Ramos (cell line): ENCODE results near the gene PPP2R2C.

Source experiments
- in situ Hi-C: fragments of 300-500 bp; cut with MboI; formaldehyde crosslinking; loops from one replicate; pipeline ENCODE4 v1.14.3; 2022; ENCODE audit warnings: low sequenced_read_pairs; ENCODE audit not compliant: unreplicated experiment

PPP2R2C gene

GRCh38 chr4:6470502-6471306, 1.7 kb downstream of the PPP2R2C start:
- in situ Hi-C loops: no loop called here

- in situ Hi-C loops: no loop called here
These were observed 2.4 kb downstream of the PPP2R2C start for GRCh38 chr4:6469898-6470501.

DNA sequence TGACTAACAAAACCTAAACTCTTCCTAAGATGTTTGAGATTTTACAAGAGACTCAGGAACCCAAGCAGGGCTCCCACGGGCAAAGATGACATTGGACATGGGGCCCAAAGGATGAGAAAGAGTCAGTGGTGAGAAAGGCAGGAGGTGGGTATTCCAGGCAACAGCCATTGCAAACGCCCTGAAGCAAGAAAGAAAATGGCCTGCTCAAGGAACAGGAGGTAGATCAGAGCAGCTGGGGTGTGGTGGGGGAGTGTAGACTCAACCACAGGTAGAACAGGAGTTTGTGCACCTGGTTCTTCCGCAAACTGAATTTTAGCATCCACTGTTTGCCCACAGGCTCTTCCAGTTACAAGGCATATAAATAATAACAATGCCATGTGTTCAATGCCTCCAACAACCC, 3.3 kb downstream of the PPP2R2C start:
- in situ Hi-C loops: no loop called here

DNA sequence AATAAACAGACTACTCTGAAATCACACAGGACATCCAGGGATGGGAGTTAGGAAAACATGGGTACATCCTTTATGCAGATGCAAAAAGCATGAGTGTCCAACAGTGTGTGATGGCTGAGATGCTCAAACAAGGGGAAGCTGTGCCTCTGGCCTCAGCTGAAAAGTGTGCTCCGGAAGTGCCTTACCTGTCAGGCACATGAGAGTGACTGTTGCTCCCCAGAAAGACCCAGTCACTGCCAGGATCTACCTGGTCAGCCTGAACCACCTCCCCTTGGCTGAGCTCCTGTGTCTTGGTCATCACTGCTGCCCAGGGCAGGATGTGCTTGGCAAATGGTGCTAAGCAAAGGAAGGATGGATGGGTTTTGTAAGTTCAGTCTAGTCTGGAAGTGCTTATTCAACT, 4.0 kb downstream of the PPP2R2C start:
- in situ Hi-C loops: no loop called here

DNA sequence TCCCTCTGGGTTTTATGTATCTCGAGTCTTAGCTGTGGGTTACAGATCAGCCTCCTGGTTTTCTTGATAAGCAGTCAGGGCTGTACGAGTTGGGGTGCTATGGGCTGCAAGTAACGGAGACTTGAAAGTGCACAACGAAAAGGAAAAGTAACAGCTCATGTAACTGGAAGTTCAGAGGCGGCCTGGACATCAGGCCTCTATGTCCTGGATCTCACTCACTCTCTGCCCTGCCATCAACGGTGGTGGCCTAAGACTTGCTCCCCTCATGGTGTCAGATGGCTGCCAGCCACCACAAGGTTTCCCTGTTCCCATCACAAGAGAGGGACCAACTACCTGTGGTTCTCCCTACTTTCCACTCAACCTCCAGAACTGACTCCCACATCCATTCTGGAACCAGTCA, 4.8 kb downstream of the PPP2R2C start:
- in situ Hi-C loops: no loop called here

DNA sequence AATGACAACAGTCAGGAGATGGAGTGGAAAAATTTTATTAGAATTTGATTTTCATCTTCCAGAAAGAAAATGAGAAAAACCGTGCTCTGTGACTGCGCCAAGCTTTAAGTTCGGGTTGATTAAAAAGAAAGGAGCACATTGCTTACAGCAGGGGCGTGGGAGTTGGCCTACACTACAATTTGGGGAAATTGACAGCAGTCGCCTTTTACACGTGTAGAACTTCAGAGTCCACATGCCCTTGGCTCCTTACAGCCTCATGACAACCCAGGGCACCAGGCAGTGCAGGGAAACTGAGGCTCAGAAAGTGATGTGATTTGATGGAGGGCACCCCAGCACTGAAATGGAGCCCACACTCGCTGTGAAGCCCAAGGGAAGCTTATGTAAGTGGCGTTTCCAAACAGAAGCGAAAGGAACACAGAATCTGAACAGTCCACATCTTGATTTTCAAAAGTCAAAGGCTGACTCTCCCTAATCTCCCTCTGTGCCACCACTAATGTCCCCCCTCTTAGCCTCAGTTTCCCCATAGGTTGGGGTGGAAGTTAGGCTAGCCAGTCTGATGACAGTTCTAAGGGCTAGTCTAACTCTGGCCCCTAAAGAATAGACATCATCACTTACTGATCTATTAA, 5.5 kb downstream of the PPP2R2C start:
- in situ Hi-C loops: no loop called here

- in situ Hi-C loops: no loop called here
These were observed 6.5 kb downstream of the PPP2R2C start for GRCh38 chr4:6465955-6466354.

DNA sequence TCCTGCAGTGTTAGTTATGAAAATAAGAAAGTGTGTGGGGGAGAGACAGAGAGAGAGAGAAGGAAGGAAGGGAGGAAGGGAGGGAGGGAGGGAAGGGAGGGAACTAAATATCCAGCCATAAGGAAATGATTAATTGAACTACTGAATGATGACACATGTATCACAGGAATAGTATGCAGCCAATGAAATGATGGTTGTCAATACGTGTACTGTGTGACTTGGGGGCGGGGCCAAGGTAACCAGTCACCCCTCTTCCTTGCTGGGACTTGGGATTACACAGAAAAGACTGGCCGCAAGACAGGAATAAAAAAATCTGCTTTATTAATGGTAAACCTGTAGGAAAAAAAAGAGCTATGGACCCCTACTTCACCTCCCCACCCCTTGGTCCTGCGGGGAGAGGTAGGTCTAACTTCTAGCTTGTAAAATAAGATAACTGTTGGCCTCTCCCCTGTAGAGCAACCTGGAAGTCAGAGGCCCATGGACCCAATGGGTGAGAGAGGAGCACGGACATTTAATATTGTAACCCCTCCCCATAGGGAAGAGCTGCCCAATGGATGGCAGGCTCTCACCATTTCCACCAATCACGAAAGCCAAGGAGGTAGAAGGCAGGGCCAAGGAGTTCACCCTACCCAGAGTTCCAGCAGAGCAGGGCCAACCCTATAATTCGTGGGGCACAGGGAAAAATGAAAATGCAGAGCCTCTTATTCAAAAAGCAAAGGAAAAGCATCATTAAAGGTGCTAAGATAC, 7.4 kb downstream of the PPP2R2C start:
- in situ Hi-C loops: no loop called here

GRCh38 chr4:6463311-6464289, 8.8 kb downstream of the PPP2R2C start:
- in situ Hi-C loops: no loop called here

GRCh38 chr4:6461301-6462165, 10.9 kb downstream of the PPP2R2C start:
- in situ Hi-C loops: no loop called here

- in situ Hi-C loops: no loop called here
These were observed 11.5 kb downstream of the PPP2R2C start for GRCh38 chr4:6460876-6461275.

- in situ Hi-C loops: no loop called here
These were observed 13.9 kb downstream of the PPP2R2C start for GRCh38 chr4:6458528-6458927.

GRCh38 chr4:6456450-6456849, 16.0 kb downstream of the PPP2R2C start:
- in situ Hi-C loops: no loop called here

DNA sequence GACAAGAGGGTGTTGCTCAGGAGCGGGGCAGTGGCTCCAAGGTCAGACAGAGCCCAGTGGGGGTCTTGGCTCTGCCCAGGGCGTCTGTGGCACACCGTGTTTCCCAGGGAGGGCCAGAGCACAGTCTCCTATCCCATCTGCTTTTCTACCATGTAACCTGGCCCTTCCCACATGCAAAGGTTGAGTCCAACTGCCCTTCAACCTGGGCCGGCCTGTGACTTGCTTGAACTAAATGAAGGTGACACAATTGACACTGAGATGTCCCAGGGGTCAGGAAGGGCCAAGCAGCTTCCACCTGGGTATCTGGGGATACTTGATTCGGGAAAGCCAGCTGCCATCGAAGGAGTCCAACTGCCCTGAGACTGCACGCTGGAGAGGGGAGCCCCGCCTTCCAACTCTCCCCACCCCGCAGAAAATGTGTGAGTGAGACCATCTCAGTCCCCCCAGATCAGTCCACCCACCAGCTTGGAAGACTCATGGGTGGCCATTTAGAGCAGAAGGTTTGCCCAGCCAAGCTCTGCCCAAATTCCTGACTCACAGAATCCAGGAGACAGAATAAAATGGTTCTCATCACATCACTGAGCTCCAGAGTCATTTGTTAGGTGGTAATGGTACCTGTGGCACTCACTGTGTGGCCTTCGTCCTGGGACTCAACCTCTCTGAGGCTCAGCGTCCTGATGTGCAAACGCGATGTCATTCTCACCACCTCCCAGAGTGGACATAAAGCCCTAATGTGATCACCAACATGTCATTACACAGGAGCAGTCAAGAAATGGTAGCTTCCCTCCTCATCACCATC, 18.1 kb downstream of the PPP2R2C start:
- in situ Hi-C loops: no loop called here

DNA sequence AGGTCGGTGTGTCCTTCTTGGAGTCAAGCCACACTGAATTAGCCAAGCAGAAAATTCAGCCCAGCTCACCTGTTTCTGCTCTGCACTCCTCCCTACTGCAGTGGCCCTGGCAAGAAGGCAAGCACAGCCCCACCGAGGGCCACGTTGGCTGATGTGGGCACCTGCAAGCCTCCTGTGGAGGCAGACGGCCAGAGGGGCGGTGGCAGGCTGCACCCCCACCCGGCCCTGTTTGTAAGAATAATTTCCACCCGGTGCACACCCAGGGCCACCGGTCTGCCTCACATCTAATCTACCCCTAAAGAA, 18.8 kb downstream of the PPP2R2C start:
- in situ Hi-C loops: no loop called here

GRCh38 chr4:6452897-6453687, 19.3 kb downstream of the PPP2R2C start:
- in situ Hi-C loops: no loop called here

- in situ Hi-C loops: no loop called here
These were observed 20.1 kb downstream of the PPP2R2C start for GRCh38 chr4:6452116-6452896.
